Activated naive CD8-positive, alpha-beta T cell treated with anti-CD3 and anti-CD28 coated beads, Interleukin-2, amount 10 ng/mL, durations not matched to agents 7 days and 5 days (primary cell): ENCODE measurements around the gene CCNG2. TPM values are rescaled to one million over a fixed set of nuclear protein-coding genes. Genes with fewer than 3 reads are reported as not detected.

Experiments used
- ATAC-seq: fragments of 150-1000 bp; cut with Tn5 transposase; one replicate; pipeline ENCODE4 v1.10.0; 2021; ENCODE audit warnings: low read depth, moderate library complexity
- POLR2A ChIA-PET: fragments of 350-600 bp; sonication (Branson Sonifier 250); formaldehyde crosslinking; loops from one replicate; lab custom pipeline; 2021; ENCODE audit warnings: antibody characterized with exemption; lab: Charles Lee
- DNase-seq: peaks from one replicate; pipeline ENCODE4 v3.0.0; 2021
- H3K27ac Mint-ChIP-seq: one replicate; pipeline ENCODE4 v1.8.0; 2022; ENCODE audit warnings: mild to moderate bottlenecking, mixed read lengths
- H3K27me3 Mint-ChIP-seq: one replicate; pipeline ENCODE4 v1.8.0; 2022; ENCODE audit warnings: mild to moderate bottlenecking, moderate library complexity, mixed read lengths
- H3K36me3 Mint-ChIP-seq: one replicate; pipeline ENCODE4 v1.8.0; 2021; ENCODE audit warnings: mild to moderate bottlenecking, mixed read lengths
- H3K4me1 Mint-ChIP-seq: one replicate; pipeline ENCODE4 v1.8.0; 2021; ENCODE audit warnings: mixed read lengths
- H3K4me3 Mint-ChIP-seq: one replicate; pipeline ENCODE4 v1.8.0; 2022; ENCODE audit warnings: mild to moderate bottlenecking, moderate library complexity, mixed read lengths
- H3K9me3 Mint-ChIP-seq: one replicate; pipeline ENCODE4 v1.8.0; 2021; ENCODE audit warnings: mixed read lengths
- total RNA-seq, 2 experiments: library from RNA; stranded (reverse); gene quantifications; one replicate each; pipeline ENCODE4 v1.2.3, GENCODE V29; 2021

CCNG2 gene
- total RNA-seq, 2 experiments from 2014 or later, result 29.3 to 29.7 TPM

GRCh38 chr4:77202491-77202890 lies 45.5 kb downstream of the CCNG2 start:
- no peak overlapping the region for H3K4me3 Mint-ChIP-seq
- no peaks in the 10 kb centered on the region for H3K36me3 Mint-ChIP-seq
- H3K27ac Mint-ChIP-seq, result no peak overlapping the region
- DNase-seq (no peak), ATAC-seq (no peak)
- POLR2A ChIA-PET, result no interaction called here
- no peaks in the 10 kb centered on the region for H3K9me3 Mint-ChIP-seq
- peaks cover 12% of the 10 kb centered on the region for H3K4me1 Mint-ChIP-seq
- peaks cover 12% of the 10 kb centered on the region for H3K27me3 Mint-ChIP-seq

GRCh38 chr4:77203380-77204197 lies 46.6 kb downstream of the CCNG2 start:
- Mint-ChIP-seq H3K4me3 (no peak overlapping the region), H3K36me3 (no peaks in the 10 kb centered on the region)
- DNase-seq, result peak; percentile 36

GRCh38 chr4:77204621-77205020 lies 47.6 kb downstream of the CCNG2 start:
- POLR2A ChIA-PET, result no interaction called here
- no peaks in the 10 kb centered on the region for H3K36me3 Mint-ChIP-seq
- H3K27ac Mint-ChIP-seq, result no peak overlapping the region
- peaks cover 8% of the 10 kb centered on the region for H3K27me3 Mint-ChIP-seq
- ATAC-seq (no peak), DNase-seq (no peak)
- peaks cover 9% of the 10 kb centered on the region for H3K4me1 Mint-ChIP-seq
- H3K4me3 Mint-ChIP-seq, result no peak overlapping the region
- no peaks in the 10 kb centered on the region for H3K9me3 Mint-ChIP-seq

More at GRCh38 chr4:77203380-77204197, 46.6 kb downstream of the CCNG2 start:
- Mint-ChIP-seq H3K9me3 (no peaks in the 10 kb centered on the region), H3K27ac (no peak overlapping the region), H3K27me3 (peaks cover 12% of the 10 kb centered on the region), H3K4me1 (peaks cover 9% of the 10 kb centered on the region)
- ATAC-seq, result peak; percentile 80
- POLR2A ChIA-PET, result interaction anchor here (0.8 to 1.0 kb wide), 5 partner anchors 10 to 157 kb away, joined by 3 to 4 read pairs (median 3); no protein-coding TSS in a partner anchor

GRCh38 chr4:77209012-77209411 lies 52.0 kb downstream of the CCNG2 start:
- Mint-ChIP-seq H3K4me3 (no peak overlapping the region), H3K27ac (no peak overlapping the region), H3K9me3 (no peaks in the 10 kb centered on the region)

GRCh38 chr4:77209936-77210335 lies 52.9 kb downstream of the CCNG2 start:
- no peak for ATAC-seq
- no peak overlapping the region for H3K27ac Mint-ChIP-seq
- POLR2A ChIA-PET, result no interaction called here

More at GRCh38 chr4:77209012-77209411, 52.0 kb downstream of the CCNG2 start:
- POLR2A ChIA-PET, result no interaction called here
- DNase-seq, result no peak
- ATAC-seq, result no peak
- peaks cover 5% of the 10 kb centered on the region for H3K27me3 Mint-ChIP-seq
- H3K4me1 Mint-ChIP-seq, result no peaks in the 10 kb centered on the region
- H3K36me3 Mint-ChIP-seq, result no peaks in the 10 kb centered on the region

GRCh38 chr4:77215107-77215506 lies 58.1 kb downstream of the CCNG2 start:
- DNase-seq (no peak), ATAC-seq (no peak)
- no peak overlapping the region for H3K4me3 Mint-ChIP-seq
- POLR2A ChIA-PET, result no interaction called here
- peaks cover 5% of the 10 kb centered on the region for H3K27me3 Mint-ChIP-seq
- no peaks in the 10 kb centered on the region for H3K9me3 Mint-ChIP-seq
- no peak overlapping the region for H3K27ac Mint-ChIP-seq
- no peaks in the 10 kb centered on the region for H3K4me1 Mint-ChIP-seq
- no peaks in the 10 kb centered on the region for H3K36me3 Mint-ChIP-seq

More at GRCh38 chr4:77209936-77210335, 52.9 kb downstream of the CCNG2 start:
- Mint-ChIP-seq H3K9me3 (no peaks in the 10 kb centered on the region), H3K27me3 (peaks cover 5% of the 10 kb centered on the region), H3K4me3 (no peak overlapping the region), H3K36me3 (no peaks in the 10 kb centered on the region), H3K4me1 (no peaks in the 10 kb centered on the region)
- DNase-seq, result no peak

- no peak overlapping the region for H3K4me3 Mint-ChIP-seq
- no peaks in the 10 kb centered on the region for H3K9me3 Mint-ChIP-seq
- POLR2A ChIA-PET, result no interaction called here
- H3K36me3 Mint-ChIP-seq, result no peaks in the 10 kb centered on the region
- no peak for DNase-seq
- H3K4me1 Mint-ChIP-seq, result no peaks in the 10 kb centered on the region
- H3K27ac Mint-ChIP-seq, result no peak overlapping the region
- H3K27me3 Mint-ChIP-seq, result peaks cover 5% of the 10 kb centered on the region
- ATAC-seq, result no peak
These were observed 60.5 kb downstream of the CCNG2 start for GRCh38 chr4:77217526-77217925.

GRCh38 chr4:77219266-77219665 lies 62.3 kb downstream of the CCNG2 start:
- Mint-ChIP-seq H3K27me3 (peaks cover 9% of the 10 kb centered on the region), H3K9me3 (no peaks in the 10 kb centered on the region), H3K4me3 (no peak overlapping the region), H3K27ac (no peak overlapping the region), H3K4me1 (no peaks in the 10 kb centered on the region), H3K36me3 (no peaks in the 10 kb centered on the region)
- no peak for ATAC-seq
- POLR2A ChIA-PET, result no interaction called here
- no peak for DNase-seq

Other genes with a start within 250 kb of the CCNG2 start
- gene SEPTIN11, start 207.5 kb upstream of the CCNG2 start, total RNA-seq, result 10 to 100 TPM; 51.9 to 60.0 TPM
- 100 to 1,000 TPM; 243 to 244 TPM for gene CCNI, start 81.2 kb upstream of the CCNG2 start, total RNA-seq